ENCODE results near the gene TSC22D1.

TSC22D1 gene

GRCh38 chr13:44404261-44405132 is 171.6 kb downstream of the TSC22D1 start:
- Histone ChIP-seq H3K36me3 (ENCODE audit: insufficient read depth, low read length) (no peaks in the 10 kb centered on the region), H3K9me2 (replicated peaks; ENCODE audit: low read depth, low read length) (no peaks in the 10 kb centered on the region), H3F3A (ENCODE audit: low read depth) (no peaks in the 10 kb centered on the region), H3K27me3 (ENCODE audit: insufficient read depth, low read length, poor library complexity, severe bottlenecking) (no peaks in the 10 kb centered on the region), H2AFZ (ENCODE audit: low read length) (no peak overlapping the region), H3K79me2 (ENCODE audit: insufficient read depth, low read length) (no peaks in the 10 kb centered on the region), H4K20me1 (ENCODE audit: insufficient read depth, low read length, poor library complexity, severe bottlenecking) (no peaks in the 10 kb centered on the region), H3K9me3 (ENCODE audit: insufficient read depth, low read depth, low read length) (no peaks in the 10 kb centered on the region), H3K4me2 (ENCODE audit: low read depth, low read length, poor library complexity, severe bottlenecking) (no peak overlapping the region), H3K4me1 (ENCODE audit: insufficient read depth, low read length, poor library complexity, severe bottlenecking) (no peaks in the 10 kb centered on the region), H3K4me3 (ENCODE audit: low read length, poor library complexity, severe bottlenecking) (no peak overlapping the region), H3K9ac (ENCODE audit: low read depth, low read length, poor library complexity, severe bottlenecking) (no peak overlapping the region)
- TF ChIP-seq EZH2phosphoT487 (IDR thresholded peaks at IDR 0.05; ENCODE audit: borderline replicate concordance) = no peak
- no peak for TF ChIP-seq CTCF (conservative IDR thresholded peaks at IDR 0.05; ENCODE audit: low read length)

GRCh38 chr13:44403461-44404056 is 172.6 kb downstream of the TSC22D1 start:
- TF ChIP-seq CTCF (conservative IDR thresholded peaks at IDR 0.05; ENCODE audit: low read length) (no peak), EZH2phosphoT487 (IDR thresholded peaks at IDR 0.05; ENCODE audit: borderline replicate concordance) (no peak)
- H3K9me3 ChIP-seq (ENCODE audit: insufficient read depth, low read depth, low read length) = no peaks in the 10 kb centered on the region
- no peak overlapping the region for H3K4me2 ChIP-seq (ENCODE audit: low read depth, low read length, poor library complexity, severe bottlenecking)
- H3K27me3 ChIP-seq (ENCODE audit: insufficient read depth, low read length, poor library complexity, severe bottlenecking) = no peaks in the 10 kb centered on the region
- H3F3A ChIP-seq (ENCODE audit: low read depth) = no peaks in the 10 kb centered on the region
- no peak overlapping the region for H3K9ac ChIP-seq (ENCODE audit: low read depth, low read length, poor library complexity, severe bottlenecking)
- no peak overlapping the region for H2AFZ ChIP-seq (ENCODE audit: low read length)
- no peaks in the 10 kb centered on the region for H3K36me3 ChIP-seq (ENCODE audit: insufficient read depth, low read length)
- no peak overlapping the region for H3K4me3 ChIP-seq (ENCODE audit: low read length, poor library complexity, severe bottlenecking)
- no peaks in the 10 kb centered on the region for H3K79me2 ChIP-seq (ENCODE audit: insufficient read depth, low read length)
- H3K4me1 ChIP-seq (ENCODE audit: insufficient read depth, low read length, poor library complexity, severe bottlenecking) = no peaks in the 10 kb centered on the region
- no peaks in the 10 kb centered on the region for H4K20me1 ChIP-seq (ENCODE audit: insufficient read depth, low read length, poor library complexity, severe bottlenecking)
- no peaks in the 10 kb centered on the region for H3K9me2 ChIP-seq (replicated peaks; ENCODE audit: low read depth, low read length)

- H3K79me2 ChIP-seq (ENCODE audit: insufficient read depth, low read length) = no peaks in the 10 kb centered on the region
- no peak overlapping the region for H3K4me3 ChIP-seq (ENCODE audit: low read length, poor library complexity, severe bottlenecking)
- no peaks in the 10 kb centered on the region for H3K36me3 ChIP-seq (ENCODE audit: insufficient read depth, low read length)
- no peak overlapping the region for H2AFZ ChIP-seq (ENCODE audit: low read length)
- no peaks in the 10 kb centered on the region for H3K9me2 ChIP-seq (replicated peaks; ENCODE audit: low read depth, low read length)
- no peaks in the 10 kb centered on the region for H3K4me1 ChIP-seq (ENCODE audit: insufficient read depth, low read length, poor library complexity, severe bottlenecking)
- H4K20me1 ChIP-seq (ENCODE audit: insufficient read depth, low read length, poor library complexity, severe bottlenecking) = no peaks in the 10 kb centered on the region
- H3K4me2 ChIP-seq (ENCODE audit: low read depth, low read length, poor library complexity, severe bottlenecking) = no peak overlapping the region
- no peaks in the 10 kb centered on the region for H3K9me3 ChIP-seq (ENCODE audit: insufficient read depth, low read depth, low read length)
- TF ChIP-seq CTCF (conservative IDR thresholded peaks at IDR 0.05; ENCODE audit: low read length) = no peak
- H3K9ac ChIP-seq (ENCODE audit: low read depth, low read length, poor library complexity, severe bottlenecking) = no peak overlapping the region
- H3F3A ChIP-seq (ENCODE audit: low read depth) = no peaks in the 10 kb centered on the region
- H3K27me3 ChIP-seq (ENCODE audit: insufficient read depth, low read length, poor library complexity, severe bottlenecking) = no peaks in the 10 kb centered on the region
Observed at GRCh38 chr13:44402899-44403445, 173.2 kb downstream of the TSC22D1 start.
